ENCODE results near the gene KLHL2. TPM values are rescaled to one million over a fixed set of nuclear protein-coding genes. Genes with fewer than 3 reads are reported as not detected.
A peak's percentile ranks its signal among the peaks of the same experiment; 100 is the strongest.

Gene KLHL2
- total RNA-seq, 1 donor from 2014 or later, result 14.1 TPM

GRCh38 chr4:165347647-165348569 lies 140.5 kb downstream of the KLHL2 start:
- no peak overlapping the region for H3K27ac Mint-ChIP-seq
- no peaks in the 10 kb centered on the region for H3K27me3 Mint-ChIP-seq
- DNase-seq (ENCODE audit: extremely low spot score, unreplicated experiment), result no peak
- TF ChIP-seq CTCF (conservative IDR thresholded peaks at IDR 0.05), result no peak
- no peaks in the 10 kb centered on the region for H3K9me3 Mint-ChIP-seq
- H3K4me1 Mint-ChIP-seq (ENCODE audit: unreplicated experiment), result no peaks in the 10 kb centered on the region
- H3K4me3 Mint-ChIP-seq, result no peak overlapping the region
- H3K36me3 Mint-ChIP-seq, result peaks cover 4% of the 10 kb centered on the region

DNA sequence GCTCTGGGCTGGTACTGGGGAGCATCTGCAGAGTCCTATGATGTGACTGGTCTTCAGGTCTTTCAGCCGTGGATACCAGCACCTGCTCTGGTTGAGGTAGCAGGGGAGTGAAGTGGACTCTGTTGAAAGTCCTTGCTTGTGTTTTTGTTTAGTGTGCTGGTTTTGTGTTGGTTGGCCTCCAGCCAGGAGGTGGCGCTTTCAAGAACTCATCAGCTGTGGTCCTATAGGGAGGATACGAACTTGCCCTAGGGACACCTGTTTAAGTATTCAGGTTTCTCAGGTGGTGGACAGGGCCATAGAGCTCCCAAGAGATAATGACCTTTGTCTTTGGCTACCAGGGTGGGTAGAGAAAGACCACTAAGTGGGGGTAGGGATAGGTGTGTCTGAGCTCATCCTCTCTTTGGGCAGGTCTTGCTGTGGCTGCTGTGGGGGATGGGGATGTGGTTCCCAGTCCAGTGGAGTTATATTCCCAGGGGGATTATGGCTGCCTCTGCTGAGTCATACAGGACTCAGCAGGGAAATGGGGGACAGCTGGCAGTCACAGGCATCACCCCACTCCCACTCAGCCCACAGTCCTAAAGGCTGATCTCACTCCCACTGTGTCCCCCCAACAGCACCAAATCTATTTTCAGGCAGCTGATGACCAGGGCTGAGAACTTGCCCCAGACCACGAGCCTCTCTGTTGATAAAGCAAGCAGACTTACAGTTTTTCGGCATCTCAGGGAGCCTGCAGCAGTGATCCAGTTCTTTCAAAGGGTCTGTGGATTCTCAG lies 144.2 kb downstream of the KLHL2 start:
- no peak overlapping the region for H3K27ac Mint-ChIP-seq
- TF ChIP-seq CTCF (conservative IDR thresholded peaks at IDR 0.05), result peak; percentile 14
- H3K9me3 Mint-ChIP-seq, result no peaks in the 10 kb centered on the region
- H3K36me3 Mint-ChIP-seq, result no peaks in the 10 kb centered on the region
- DNase-seq (ENCODE audit: extremely low spot score, unreplicated experiment), result no peak
- H3K4me3 Mint-ChIP-seq, result no peak overlapping the region
- H3K27me3 Mint-ChIP-seq, result no peaks in the 10 kb centered on the region
- no peaks in the 10 kb centered on the region for H3K4me1 Mint-ChIP-seq (ENCODE audit: unreplicated experiment)

GRCh38 chr4:165355900-165356300 lies 148.5 kb downstream of the KLHL2 start:
- Mint-ChIP-seq H3K27ac (no peak overlapping the region), H3K36me3 (no peaks in the 10 kb centered on the region), H3K27me3 (no peaks in the 10 kb centered on the region), H3K4me1 (ENCODE audit: unreplicated experiment) (peaks cover 12% of the 10 kb centered on the region), H3K9me3 (no peaks in the 10 kb centered on the region), H3K4me3 (no peak overlapping the region)
- TF ChIP-seq CTCF (conservative IDR thresholded peaks at IDR 0.05), result peak; percentile 69
- no peak for DNase-seq (ENCODE audit: extremely low spot score, unreplicated experiment)

- Mint-ChIP-seq H3K4me1 (ENCODE audit: unreplicated experiment) (peaks cover 12% of the 10 kb centered on the region), H3K36me3 (no peaks in the 10 kb centered on the region), H3K4me3 (no peak overlapping the region), H3K9me3 (no peaks in the 10 kb centered on the region), H3K27me3 (peaks cover 4% of the 10 kb centered on the region), H3K27ac (no peak overlapping the region)
- no peak for TF ChIP-seq CTCF (conservative IDR thresholded peaks at IDR 0.05)
- DNase-seq (ENCODE audit: extremely low spot score, unreplicated experiment), result no peak
These were observed 152.1 kb downstream of the KLHL2 start for GRCh38 chr4:165359506-165359905.

DNA sequence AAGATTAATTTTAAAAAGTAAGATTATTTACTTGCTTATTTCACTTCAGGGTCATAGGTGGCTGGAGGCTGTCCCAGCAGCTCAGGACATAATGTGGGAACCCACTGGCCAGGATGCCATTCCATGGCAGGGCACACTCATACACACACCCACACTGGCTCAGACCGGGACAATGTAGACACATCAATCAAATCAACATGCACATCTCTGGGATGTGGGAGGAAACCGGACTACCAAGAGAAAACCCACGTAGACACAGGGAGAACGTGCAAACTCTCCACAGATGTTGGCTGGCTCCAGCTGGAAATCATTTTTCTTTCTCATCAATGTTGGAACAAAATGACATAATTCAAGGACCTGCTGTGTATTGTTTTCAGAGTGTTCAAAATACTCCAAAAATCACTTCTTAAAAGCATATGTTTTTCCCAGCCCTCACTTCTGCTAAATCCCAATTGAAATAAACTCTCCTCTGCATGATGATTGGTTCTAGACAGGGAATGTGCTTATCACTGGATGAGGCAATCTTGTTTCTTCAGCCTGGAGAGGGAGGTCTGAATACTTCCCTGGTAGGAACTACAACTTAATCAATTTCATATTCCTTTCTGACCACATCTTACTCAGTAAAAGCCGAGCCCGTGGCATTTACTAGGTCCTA lies 152.8 kb downstream of the KLHL2 start:
- DNase-seq (ENCODE audit: extremely low spot score, unreplicated experiment), result no peak
- no peaks in the 10 kb centered on the region for H3K36me3 Mint-ChIP-seq
- peaks cover 12% of the 10 kb centered on the region for H3K4me1 Mint-ChIP-seq (ENCODE audit: unreplicated experiment)
- H3K4me3 Mint-ChIP-seq, result no peak overlapping the region
- no peak overlapping the region for H3K27ac Mint-ChIP-seq
- H3K9me3 Mint-ChIP-seq, result no peaks in the 10 kb centered on the region
- H3K27me3 Mint-ChIP-seq, result peaks cover 4% of the 10 kb centered on the region
- TF ChIP-seq CTCF (conservative IDR thresholded peaks at IDR 0.05), result no peak
